SK-N-SH treated with all-trans-retinoic acid at 6 μM for 48 hours (cell line): ENCODE measurements around the gene GNAZ.

Source experiments
- ATAC-seq: fragments of 200-7000 bp; cut with Tn5 transposase; 3 replicates; pipeline ENCODE4 v1.9.1; 2020; ENCODE audit warnings: mild to moderate bottlenecking, moderate library complexity
- ARNTL ChIP-seq: fragments of 450-650 bp; formaldehyde crosslinking; IDR thresholded peaks from 2 replicates; pipeline ENCODE4 v1.5.0; 2020; ENCODE audit warnings: low read depth, mild to moderate bottlenecking, moderate library complexity, borderline replicate concordance
- BACH2 ChIP-seq: fragments of 250-450 bp; sonication (Bioruptor Pico); IDR thresholded peaks from 2 replicates; pipeline ENCODE4 v1.9.0; 2021; ENCODE audit warnings: mild to moderate bottlenecking, borderline replicate concordance
- ESRRG ChIP-seq: fragments of 250-450 bp; sonication (Bioruptor Pico); IDR thresholded peaks from 2 replicates; pipeline ENCODE4 v1.6.1; 2021; ENCODE audit warnings: mild to moderate bottlenecking
- OSR1 ChIP-seq: fragments of 250-450 bp; sonication (Bioruptor Pico); IDR thresholded peaks from 2 replicates; pipeline ENCODE4 v1.8.0; 2022; ENCODE audit warnings: moderate library complexity, mild to moderate bottlenecking, inconsistent platforms
- RARB ChIP-seq: fragments of 250-450 bp; sonication (Bioruptor Pico); IDR thresholded peaks from 2 replicates; pipeline ENCODE4 v1.8.0; 2021; ENCODE audit warnings: mild to moderate bottlenecking, moderate library complexity
- SNAI2 ChIP-seq: fragments of 250-450 bp; sonication (Bioruptor Pico); IDR thresholded peaks from 2 replicates; pipeline ENCODE4 v1.5.0; 2020; ENCODE audit warnings: mild to moderate bottlenecking, moderate library complexity
- TCF4 ChIP-seq: fragments of 250-450 bp; sonication (Bioruptor Pico); IDR thresholded peaks from 2 replicates; pipeline ENCODE4 v1.8.0; 2021; ENCODE audit warnings: mild to moderate bottlenecking, moderate library complexity, borderline replicate concordance
- TOX ChIP-seq: fragments of 250-450 bp; sonication (Bioruptor Pico); IDR thresholded peaks from 2 replicates; pipeline ENCODE4 v1.8.0; 2021; ENCODE audit warnings: mild to moderate bottlenecking, moderate library complexity, borderline replicate concordance
- ZC3H10 ChIP-seq: fragments of 250-450 bp; sonication (Bioruptor Pico); IDR thresholded peaks from 2 replicates; pipeline ENCODE4 v1.5.1; 2021; ENCODE audit warnings: mild to moderate bottlenecking, moderate library complexity
- ZFP3 ChIP-seq: fragments of 250-450 bp; sonication (Bioruptor Pico); IDR thresholded peaks from 2 replicates; pipeline ENCODE4 v1.5.0; 2020; ENCODE audit warnings: mild to moderate bottlenecking, moderate library complexity
- ZFP30 ChIP-seq: fragments of 450-650 bp; formaldehyde crosslinking; IDR thresholded peaks from 2 replicates; pipeline ENCODE4 v1.5.0; 2022; ENCODE audit warnings: mild to moderate bottlenecking, moderate library complexity
- ZNF565 ChIP-seq: fragments of 450-650 bp; formaldehyde crosslinking; conservative IDR thresholded peaks from 2 replicates; pipeline ENCODE4 v1.5.0; 2020; ENCODE audit warnings: low read depth, mild to moderate bottlenecking, moderate library complexity
- ZNF70 ChIP-seq: fragments of 450-650 bp; formaldehyde crosslinking; IDR thresholded peaks from 2 replicates; pipeline ENCODE4 v1.5.0; 2020; ENCODE audit warnings: mild to moderate bottlenecking, moderate library complexity
- ZNF8 ChIP-seq: fragments of 450-650 bp; formaldehyde crosslinking; IDR thresholded peaks from 2 replicates; pipeline ENCODE4 v1.5.0; 2020; ENCODE audit warnings: mild to moderate bottlenecking, moderate library complexity
- TF ChIP-seq, protein P1 (sequence below): fragments of 250-450 bp; sonication (Bioruptor Pico); IDR thresholded peaks from 2 replicates; pipeline ENCODE4 v1.8.0; 2021; ENCODE audit warnings: low read depth, mild to moderate bottlenecking, moderate library complexity, borderline replicate concordance
- TF ChIP-seq, protein P2 (sequence below): fragments of 250-450 bp; sonication (Bioruptor Pico); IDR thresholded peaks from 2 replicates; pipeline ENCODE4 v1.5.1; 2020; ENCODE audit warnings: low read depth, mild to moderate bottlenecking, moderate library complexity
- TF ChIP-seq, protein P3 (sequence below): fragments of 250-450 bp; sonication (Bioruptor Pico); IDR thresholded peaks from 2 replicates; pipeline ENCODE4 v1.5.0; 2020; ENCODE audit warnings: mild to moderate bottlenecking, moderate library complexity
- TF ChIP-seq, protein P4 (sequence below): fragments of 250-450 bp; sonication (Bioruptor Pico); IDR thresholded peaks from 2 replicates; pipeline ENCODE4 v1.8.0; 2020; ENCODE audit warnings: mild to moderate bottlenecking, moderate library complexity, borderline replicate concordance

Gene GNAZ

DNA sequence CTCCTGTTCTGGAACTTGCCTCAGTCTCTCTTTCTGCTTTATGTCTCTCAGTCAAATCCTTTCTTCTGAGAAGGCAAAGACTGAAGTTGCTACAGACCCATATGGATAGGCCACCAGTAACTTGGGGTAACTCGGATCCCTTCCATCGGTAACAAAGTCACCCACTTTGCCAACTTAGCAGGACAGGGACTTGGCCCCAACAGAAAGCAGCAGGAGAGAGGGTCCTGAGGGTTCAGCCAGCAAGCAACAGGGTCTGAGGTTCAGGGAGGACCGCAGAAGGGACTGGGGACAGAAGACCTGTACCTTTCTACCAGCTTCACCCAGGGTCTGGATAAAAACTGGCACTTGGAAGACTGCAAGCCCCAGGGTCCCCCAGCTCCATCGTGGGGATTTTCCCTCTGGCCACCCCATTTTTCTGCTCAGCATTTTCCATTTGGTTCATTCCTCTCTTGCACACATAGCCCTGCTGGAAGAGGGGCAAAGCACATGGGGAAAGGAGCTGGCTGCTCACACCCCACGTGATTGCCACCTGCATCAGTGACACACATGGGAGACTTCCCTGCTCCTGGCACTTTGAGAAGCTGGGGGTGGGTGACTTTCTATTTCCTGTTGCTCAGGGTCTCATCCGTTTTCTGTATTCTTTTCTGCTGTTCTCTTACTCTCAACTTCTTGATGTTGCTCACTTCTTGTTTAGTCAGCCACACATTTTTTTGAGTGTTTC, 34.6 kb upstream of the GNAZ start:
- no peak for ATAC-seq
- TF ChIP-seq ESRRG (CRISPR knock-in tag) (no peak), ZC3H10 (no peak), RARB (CRISPR knock-in tag) (no peak), TOX (CRISPR knock-in tag) (no peak), ZNF565 (no peak)
- TF ChIP-seq, protein P1, sequence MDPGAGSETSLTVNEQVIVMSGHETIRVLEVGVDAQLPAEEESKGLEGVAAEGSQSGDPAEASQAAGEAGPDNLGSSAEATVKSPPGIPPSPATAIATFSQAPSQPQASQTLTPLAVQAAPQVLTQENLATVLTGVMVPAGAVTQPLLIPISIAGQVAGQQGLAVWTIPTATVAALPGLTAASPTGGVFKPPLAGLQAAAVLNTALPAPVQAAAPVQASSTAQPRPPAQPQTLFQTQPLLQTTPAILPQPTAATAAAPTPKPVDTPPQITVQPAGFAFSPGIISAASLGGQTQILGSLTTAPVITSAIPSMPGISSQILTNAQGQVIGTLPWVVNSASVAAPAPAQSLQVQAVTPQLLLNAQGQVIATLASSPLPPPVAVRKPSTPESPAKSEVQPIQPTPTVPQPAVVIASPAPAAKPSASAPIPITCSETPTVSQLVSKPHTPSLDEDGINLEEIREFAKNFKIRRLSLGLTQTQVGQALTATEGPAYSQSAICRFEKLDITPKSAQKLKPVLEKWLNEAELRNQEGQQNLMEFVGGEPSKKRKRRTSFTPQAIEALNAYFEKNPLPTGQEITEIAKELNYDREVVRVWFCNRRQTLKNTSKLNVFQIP (CRISPR knock-in tag), result no peak
- TF ChIP-seq, protein P2, sequence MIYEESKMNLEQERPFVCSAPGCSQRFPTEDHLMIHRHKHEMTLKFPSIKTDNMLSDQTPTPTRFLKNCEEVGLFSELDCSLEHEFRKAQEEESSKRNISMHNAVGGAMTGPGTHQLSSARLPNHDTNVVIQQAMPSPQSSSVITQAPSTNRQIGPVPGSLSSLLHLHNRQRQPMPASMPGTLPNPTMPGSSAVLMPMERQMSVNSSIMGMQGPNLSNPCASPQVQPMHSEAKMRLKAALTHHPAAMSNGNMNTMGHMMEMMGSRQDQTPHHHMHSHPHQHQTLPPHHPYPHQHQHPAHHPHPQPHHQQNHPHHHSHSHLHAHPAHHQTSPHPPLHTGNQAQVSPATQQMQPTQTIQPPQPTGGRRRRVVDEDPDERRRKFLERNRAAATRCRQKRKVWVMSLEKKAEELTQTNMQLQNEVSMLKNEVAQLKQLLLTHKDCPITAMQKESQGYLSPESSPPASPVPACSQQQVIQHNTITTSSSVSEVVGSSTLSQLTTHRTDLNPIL (CRISPR knock-in tag), result no peak
- TF ChIP-seq, protein P3, sequence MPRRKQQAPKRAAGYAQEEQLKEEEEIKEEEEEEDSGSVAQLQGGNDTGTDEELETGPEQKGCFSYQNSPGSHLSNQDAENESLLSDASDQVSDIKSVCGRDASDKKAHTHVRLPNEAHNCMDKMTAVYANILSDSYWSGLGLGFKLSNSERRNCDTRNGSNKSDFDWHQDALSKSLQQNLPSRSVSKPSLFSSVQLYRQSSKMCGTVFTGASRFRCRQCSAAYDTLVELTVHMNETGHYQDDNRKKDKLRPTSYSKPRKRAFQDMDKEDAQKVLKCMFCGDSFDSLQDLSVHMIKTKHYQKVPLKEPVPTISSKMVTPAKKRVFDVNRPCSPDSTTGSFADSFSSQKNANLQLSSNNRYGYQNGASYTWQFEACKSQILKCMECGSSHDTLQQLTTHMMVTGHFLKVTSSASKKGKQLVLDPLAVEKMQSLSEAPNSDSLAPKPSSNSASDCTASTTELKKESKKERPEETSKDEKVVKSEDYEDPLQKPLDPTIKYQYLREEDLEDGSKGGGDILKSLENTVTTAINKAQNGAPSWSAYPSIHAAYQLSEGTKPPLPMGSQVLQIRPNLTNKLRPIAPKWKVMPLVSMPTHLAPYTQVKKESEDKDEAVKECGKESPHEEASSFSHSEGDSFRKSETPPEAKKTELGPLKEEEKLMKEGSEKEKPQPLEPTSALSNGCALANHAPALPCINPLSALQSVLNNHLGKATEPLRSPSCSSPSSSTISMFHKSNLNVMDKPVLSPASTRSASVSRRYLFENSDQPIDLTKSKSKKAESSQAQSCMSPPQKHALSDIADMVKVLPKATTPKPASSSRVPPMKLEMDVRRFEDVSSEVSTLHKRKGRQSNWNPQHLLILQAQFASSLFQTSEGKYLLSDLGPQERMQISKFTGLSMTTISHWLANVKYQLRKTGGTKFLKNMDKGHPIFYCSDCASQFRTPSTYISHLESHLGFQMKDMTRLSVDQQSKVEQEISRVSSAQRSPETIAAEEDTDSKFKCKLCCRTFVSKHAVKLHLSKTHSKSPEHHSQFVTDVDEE (CRISPR knock-in tag), result no peak

DNA sequence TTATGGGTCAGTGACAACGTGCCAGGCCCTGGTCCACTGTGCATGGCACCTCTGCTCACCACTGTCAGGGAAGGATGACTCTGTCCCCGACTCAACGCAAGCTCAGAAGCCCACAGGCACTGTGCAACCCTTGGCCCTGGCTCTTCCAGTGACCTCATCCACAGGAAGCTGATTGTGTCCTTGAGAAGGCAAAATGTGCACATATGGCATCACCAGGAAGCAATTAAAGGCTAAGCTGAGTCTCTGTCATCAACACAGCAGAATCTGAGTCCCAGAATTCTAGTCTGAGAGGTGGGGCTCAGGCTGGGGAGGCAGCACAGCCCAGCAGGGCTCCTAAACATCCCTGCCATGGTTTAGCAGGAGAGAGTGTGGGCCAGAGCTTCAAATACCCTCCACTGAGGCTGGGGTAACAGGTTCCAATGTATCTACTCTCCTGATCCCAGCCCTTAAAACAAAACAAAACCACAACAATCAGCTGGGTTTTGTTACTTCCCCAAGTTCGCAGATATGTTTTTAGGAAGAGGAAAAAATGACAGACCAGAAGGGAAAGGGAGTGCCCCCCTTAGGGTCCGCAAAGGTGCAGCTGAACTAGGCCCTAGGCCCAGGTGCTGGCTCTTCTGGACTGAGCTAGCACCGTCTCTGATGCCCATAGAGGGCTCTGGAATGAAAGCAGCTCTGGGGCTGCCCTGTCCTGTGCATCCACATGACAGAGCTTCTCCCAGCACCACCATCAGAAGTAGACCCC, 33.5 kb upstream of the GNAZ start:
- no peak for ATAC-seq
- TF ChIP-seq ZC3H10 (no peak), ARNTL (CRISPR knock-in tag) (no peak), TCF4 (no peak), OSR1 (CRISPR knock-in tag) (no peak), ZFP30 (CRISPR knock-in tag) (no peak), ZNF70 (CRISPR knock-in tag) (no peak), ZFP3 (CRISPR knock-in tag) (no peak), ESRRG (CRISPR knock-in tag) (no peak), ZNF8 (CRISPR knock-in tag) (no peak), BACH2 (CRISPR knock-in tag) (no peak), TOX (CRISPR knock-in tag) (no peak), SNAI2 (CRISPR knock-in tag) (no peak)
- TF ChIP-seq, protein P4, sequence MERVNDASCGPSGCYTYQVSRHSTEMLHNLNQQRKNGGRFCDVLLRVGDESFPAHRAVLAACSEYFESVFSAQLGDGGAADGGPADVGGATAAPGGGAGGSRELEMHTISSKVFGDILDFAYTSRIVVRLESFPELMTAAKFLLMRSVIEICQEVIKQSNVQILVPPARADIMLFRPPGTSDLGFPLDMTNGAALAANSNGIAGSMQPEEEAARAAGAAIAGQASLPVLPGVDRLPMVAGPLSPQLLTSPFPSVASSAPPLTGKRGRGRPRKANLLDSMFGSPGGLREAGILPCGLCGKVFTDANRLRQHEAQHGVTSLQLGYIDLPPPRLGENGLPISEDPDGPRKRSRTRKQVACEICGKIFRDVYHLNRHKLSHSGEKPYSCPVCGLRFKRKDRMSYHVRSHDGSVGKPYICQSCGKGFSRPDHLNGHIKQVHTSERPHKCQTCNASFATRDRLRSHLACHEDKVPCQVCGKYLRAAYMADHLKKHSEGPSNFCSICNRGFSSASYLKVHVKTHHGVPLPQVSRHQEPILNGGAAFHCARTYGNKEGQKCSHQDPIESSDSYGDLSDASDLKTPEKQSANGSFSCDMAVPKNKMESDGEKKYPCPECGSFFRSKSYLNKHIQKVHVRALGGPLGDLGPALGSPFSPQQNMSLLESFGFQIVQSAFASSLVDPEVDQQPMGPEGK (CRISPR knock-in tag), result no peak
- TF ChIP-seq, protein P3 (CRISPR knock-in tag), result no peak
- TF ChIP-seq, all 23 proteins: peak for 0
